Brain microvascular endothelial cell (primary cell): ENCODE data around the gene FCGR2B.

Source experiments
- DNase-seq: peaks from one replicate; pipeline ENCODE4 v3.0.0-alpha.2; 2020
- H3K27ac ChIP-seq: fragments of 250-450 bp; sonication (Bioruptor Pico); 2 replicates; pipeline ENCODE4 v1.5.1; 2020; ENCODE audit warnings: mild to moderate bottlenecking, moderate library complexity
- H3K27me3 ChIP-seq: fragments of 250-450 bp; sonication (Bioruptor Pico); replicated peaks from 2 replicates; pipeline ENCODE4 v1.5.1; 2020; ENCODE audit warnings: mild to moderate bottlenecking
- H3K36me3 ChIP-seq: fragments of 250-450 bp; sonication (Bioruptor Pico); replicated peaks from 2 replicates; pipeline ENCODE4 v1.5.1; 2020; ENCODE audit warnings: mild to moderate bottlenecking
- H3K4me3 ChIP-seq: 2 replicates; pipeline ENCODE4 v1.5.1; 2011; ENCODE audit warnings: low read depth, mild to moderate bottlenecking, control low read depth, low read length, moderate library complexity
- CTCF ChIP-seq: IDR thresholded peaks from 2 replicates; pipeline ENCODE4 v1.5.1; 2011; ENCODE audit warnings: low read depth, mild to moderate bottlenecking, moderate library complexity, low read length, control low read depth, inconsistent platforms; ENCODE audit errors: missing control alignments
- in situ Hi-C: cut with HindIII; loops from 2 replicates; pipeline ENCODE4 v1.10.0; 2017; ENCODE audit warnings: low sequenced_read_pairs, low pct_ligation_motif_present

Gene FCGR2B

GRCh38 chr1:161709373-161709772, 46.4 kb downstream of the FCGR2B start:
- Histone ChIP-seq H3K27ac (no peak overlapping the region), H3K4me3 (no peak overlapping the region), H3K27me3 (no peaks in the 10 kb centered on the region), H3K36me3 (no peaks in the 10 kb centered on the region)
- in situ Hi-C loops = no loop called here
- TF ChIP-seq CTCF = no peak
- DNase-seq = no peak

GRCh38 chr1:161710560-161710959, 47.6 kb downstream of the FCGR2B start:
- no peak overlapping the region for H3K27ac ChIP-seq
- no peaks in the 10 kb centered on the region for H3K27me3 ChIP-seq
- in situ Hi-C loops = no loop called here
- TF ChIP-seq CTCF = no peak
- DNase-seq = no peak
- H3K36me3 ChIP-seq = no peaks in the 10 kb centered on the region
- H3K4me3 ChIP-seq = no peak overlapping the region

GRCh38 chr1:161718559-161719324, 55.8 kb downstream of the FCGR2B start:
- H3K27ac ChIP-seq = no peak overlapping the region
- TF ChIP-seq CTCF = no peak
- H3K4me3 ChIP-seq = no peak overlapping the region
- no peak for DNase-seq
- in situ Hi-C loops = no loop called here
- H3K27me3 ChIP-seq = no peaks in the 10 kb centered on the region
- H3K36me3 ChIP-seq = no peaks in the 10 kb centered on the region

GRCh38 chr1:161719325-161719611, 56.3 kb downstream of the FCGR2B start:
- Histone ChIP-seq H3K36me3 (no peaks in the 10 kb centered on the region), H3K27ac (no peak overlapping the region), H3K4me3 (no peak overlapping the region), H3K27me3 (no peaks in the 10 kb centered on the region)
- in situ Hi-C loops = no loop called here
- no peak for TF ChIP-seq CTCF
- DNase-seq = no peak

GRCh38 chr1:161720422-161720821, 57.5 kb downstream of the FCGR2B start:
- in situ Hi-C loops = no loop called here

More at GRCh38 chr1:161720422-161720821, 57.5 kb downstream of the FCGR2B start:
- Histone ChIP-seq H3K27me3 (no peaks in the 10 kb centered on the region), H3K4me3 (no peak overlapping the region), H3K27ac (no peak overlapping the region), H3K36me3 (no peaks in the 10 kb centered on the region)
- no peak for DNase-seq
- no peak for TF ChIP-seq CTCF
